ENCODE results near the gene KCNS3.
A peak's percentile ranks its signal among the peaks of the same experiment; 100 is the strongest.

The KCNS3 gene

GRCh38 chr2:17976871-17977746, 98.6 kb downstream of the KCNS3 start:
- H3K36me3 ChIP-seq: no peaks in the 10 kb centered on the region
- no peak overlapping the region for H3K4me3 ChIP-seq
- peaks cover 19% of the 10 kb centered on the region for H3K4me1 ChIP-seq
- H3K9me3 ChIP-seq: peaks cover 11% of the 10 kb centered on the region
- no peak overlapping the region for H3K9ac ChIP-seq
- no peaks in the 10 kb centered on the region for H3K27me3 ChIP-seq
- TF ChIP-seq Cebpa-rat (IDR thresholded peaks at IDR 0.05): no peak
- H3K27ac ChIP-seq: no peak overlapping the region
- H3K4me2 ChIP-seq: peak overlapping the region; percentile 53
- H4K20me1 ChIP-seq: no peaks in the 10 kb centered on the region

GRCh38 chr2:17979707-17980106, 101.2 kb downstream of the KCNS3 start:
- H3K27ac ChIP-seq: no peak overlapping the region
- no peak overlapping the region for H3K9ac ChIP-seq
- H3K27me3 ChIP-seq: no peaks in the 10 kb centered on the region
- H4K20me1 ChIP-seq: no peaks in the 10 kb centered on the region
- H3K4me2 ChIP-seq: no peak overlapping the region
- peaks cover 16% of the 10 kb centered on the region for H3K4me1 ChIP-seq
- H3K9me3 ChIP-seq: peaks cover 11% of the 10 kb centered on the region
- H3K36me3 ChIP-seq: no peaks in the 10 kb centered on the region
- H3K4me3 ChIP-seq: no peak overlapping the region
- no peak for TF ChIP-seq Cebpa-rat (IDR thresholded peaks at IDR 0.05)

GRCh38 chr2:17981936-17982335, 103.5 kb downstream of the KCNS3 start:
- no peak for TF ChIP-seq Cebpa-rat (IDR thresholded peaks at IDR 0.05)
- Histone ChIP-seq H4K20me1 (no peaks in the 10 kb centered on the region), H3K4me1 (peaks cover 9% of the 10 kb centered on the region), H3K27me3 (no peaks in the 10 kb centered on the region), H3K4me3 (no peak overlapping the region), H3K9ac (no peak overlapping the region), H3K27ac (no peak overlapping the region), H3K9me3 (no peaks in the 10 kb centered on the region), H3K36me3 (no peaks in the 10 kb centered on the region), H3K4me2 (no peak overlapping the region)

All from BLaER1 (cell line).